ENCODE data around the gene IFT20. TPM values are rescaled to one million over a fixed set of nuclear protein-coding genes. Genes with fewer than 3 reads are reported as not detected.
A peak's percentile ranks its signal among the peaks of the same experiment; 100 is the strongest.

Gene IFT20
- total and polyA plus RNA-seq, 4 donors, result 29.5 to 74.1 (median 35.8) TPM

- peaks cover 5 to 38% (median 20%) of the 10 kb centered on the region in 4 donors for H3K36me3 ChIP-seq (ENCODE audit: control insufficient read depth in 4 of 4, insufficient read depth in 4 of 4, low read length in 4 of 4)
- DNase-seq, result no peak
- H3K9ac ChIP-seq (ENCODE audit: insufficient read depth in 1 of 2, low read length in 2 of 2), result no peak overlapping the region
- no peaks in the 10 kb centered on the region for H3K27me3 ChIP-seq (ENCODE audit: control insufficient read depth in 3 of 3, insufficient read depth in 3 of 3, low read length in 2 of 3)
- H3K4me3 ChIP-seq, result no peak overlapping the region
- TF ChIP-seq, protein P1, sequence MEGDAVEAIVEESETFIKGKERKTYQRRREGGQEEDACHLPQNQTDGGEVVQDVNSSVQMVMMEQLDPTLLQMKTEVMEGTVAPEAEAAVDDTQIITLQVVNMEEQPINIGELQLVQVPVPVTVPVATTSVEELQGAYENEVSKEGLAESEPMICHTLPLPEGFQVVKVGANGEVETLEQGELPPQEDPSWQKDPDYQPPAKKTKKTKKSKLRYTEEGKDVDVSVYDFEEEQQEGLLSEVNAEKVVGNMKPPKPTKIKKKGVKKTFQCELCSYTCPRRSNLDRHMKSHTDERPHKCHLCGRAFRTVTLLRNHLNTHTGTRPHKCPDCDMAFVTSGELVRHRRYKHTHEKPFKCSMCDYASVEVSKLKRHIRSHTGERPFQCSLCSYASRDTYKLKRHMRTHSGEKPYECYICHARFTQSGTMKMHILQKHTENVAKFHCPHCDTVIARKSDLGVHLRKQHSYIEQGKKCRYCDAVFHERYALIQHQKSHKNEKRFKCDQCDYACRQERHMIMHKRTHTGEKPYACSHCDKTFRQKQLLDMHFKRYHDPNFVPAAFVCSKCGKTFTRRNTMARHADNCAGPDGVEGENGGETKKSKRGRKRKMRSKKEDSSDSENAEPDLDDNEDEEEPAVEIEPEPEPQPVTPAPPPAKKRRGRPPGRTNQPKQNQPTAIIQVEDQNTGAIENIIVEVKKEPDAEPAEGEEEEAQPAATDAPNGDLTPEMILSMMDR (IDR thresholded peaks at IDR 0.05; ENCODE audit: control extremely low read depth, extremely low read depth), result no peak
- ATAC-seq (ENCODE audit: insufficient read depth, low FRiP score), result no peak
- peaks cover 0 to 11% (median 0%) of the 10 kb centered on the region in 5 donors for H3K4me1 ChIP-seq (ENCODE audit: control insufficient read depth in 5 of 5, insufficient read depth in 5 of 5, low read length in 5 of 5)
- no peak overlapping the region for H3K27ac ChIP-seq (ENCODE audit: low read depth in 1 of 2, low read length in 1 of 2)
- WGBS, 2 donors, result 94 to 100% methylated on average over 5 of the region's 5 CpGs
- H3K9me3 ChIP-seq (ENCODE audit: control insufficient read depth in 4 of 4, insufficient read depth in 3 of 4, low read length in 3 of 4), result no peaks in the 10 kb centered on the region
Observed at GRCh38 chr17:28330671-28331070, 4.6 kb downstream of the IFT20 start.

DNA sequence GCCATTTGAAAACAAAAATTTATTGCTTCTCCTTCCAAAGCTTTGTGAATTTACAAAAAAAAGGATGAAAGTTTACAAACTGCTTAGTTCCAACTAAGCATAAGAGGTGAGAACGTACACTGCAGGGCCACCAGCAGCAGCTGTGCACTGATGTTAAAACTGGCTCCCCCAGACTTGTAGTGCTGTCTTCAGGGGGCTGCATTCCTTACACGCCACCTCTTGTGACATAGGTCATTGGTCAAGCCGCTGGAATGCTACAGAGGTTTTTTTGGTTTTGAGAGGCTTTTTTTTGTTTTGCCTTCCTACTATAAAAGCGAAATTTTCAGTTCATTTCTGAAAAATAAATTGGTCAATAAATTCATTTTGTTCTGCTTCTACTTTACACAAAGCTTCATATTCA, 6.9 kb downstream of the IFT20 start:
- no peak overlapping the region for H3K27ac ChIP-seq (ENCODE audit: low read depth in 1 of 2, low read length in 1 of 2)
- H3K9me3 ChIP-seq (ENCODE audit: control insufficient read depth in 4 of 4, insufficient read depth in 3 of 4, low read length in 3 of 4), result no peaks in the 10 kb centered on the region
- TF ChIP-seq, protein P1 (IDR thresholded peaks at IDR 0.05; ENCODE audit: control extremely low read depth, extremely low read depth), result no peak
- no peaks in the 10 kb centered on the region for H3K27me3 ChIP-seq (ENCODE audit: control insufficient read depth in 3 of 3, insufficient read depth in 3 of 3, low read length in 2 of 3)
- no peak overlapping the region for H3K4me3 ChIP-seq
- no peak for ATAC-seq (ENCODE audit: insufficient read depth, low FRiP score)
- DNase-seq, result peak in 1 of 3 donors; percentile 25
- WGBS, 2 donors, result 74 to 81% methylated on average over 4 of the region's 4 CpGs
- H3K36me3 ChIP-seq (ENCODE audit: control insufficient read depth in 4 of 4, insufficient read depth in 4 of 4, low read length in 4 of 4), result peaks cover 5 to 40% (median 20%) of the 10 kb centered on the region in 4 donors
- peaks cover 0 to 5% (median 0%) of the 10 kb centered on the region in 5 donors for H3K4me1 ChIP-seq (ENCODE audit: control insufficient read depth in 5 of 5, insufficient read depth in 5 of 5, low read length in 5 of 5)
- no peak overlapping the region for H3K9ac ChIP-seq (ENCODE audit: insufficient read depth in 1 of 2, low read length in 2 of 2)

GRCh38 chr17:28327709-28328108, 7.6 kb downstream of the IFT20 start:
- TF ChIP-seq, protein P1 (IDR thresholded peaks at IDR 0.05; ENCODE audit: control extremely low read depth, extremely low read depth), result no peak
- ATAC-seq (ENCODE audit: insufficient read depth, low FRiP score) (no peak), DNase-seq (no peak)
- H3K36me3 ChIP-seq (ENCODE audit: control insufficient read depth in 4 of 4, insufficient read depth in 4 of 4, low read length in 4 of 4), result peaks cover 5 to 39% (median 20%) of the 10 kb centered on the region in 4 donors
- H3K9ac ChIP-seq (ENCODE audit: insufficient read depth in 1 of 2, low read length in 2 of 2), result no peak overlapping the region
- H3K4me3 ChIP-seq, result no peak overlapping the region
- 76 to 85% methylated on average over 3 of the region's 3 CpGs for WGBS, 2 donors
- H3K27ac ChIP-seq (ENCODE audit: low read depth in 1 of 2, low read length in 1 of 2), result no peak overlapping the region
- no peaks in the 10 kb centered on the region for H3K27me3 ChIP-seq (ENCODE audit: control insufficient read depth in 3 of 3, insufficient read depth in 3 of 3, low read length in 2 of 3)
- H3K4me1 ChIP-seq (ENCODE audit: control insufficient read depth in 5 of 5, insufficient read depth in 5 of 5, low read length in 5 of 5), result peaks cover 0 to 5% (median 0%) of the 10 kb centered on the region in 5 donors
- no peaks in the 10 kb centered on the region for H3K9me3 ChIP-seq (ENCODE audit: control insufficient read depth in 4 of 4, insufficient read depth in 3 of 4, low read length in 3 of 4)

DNA sequence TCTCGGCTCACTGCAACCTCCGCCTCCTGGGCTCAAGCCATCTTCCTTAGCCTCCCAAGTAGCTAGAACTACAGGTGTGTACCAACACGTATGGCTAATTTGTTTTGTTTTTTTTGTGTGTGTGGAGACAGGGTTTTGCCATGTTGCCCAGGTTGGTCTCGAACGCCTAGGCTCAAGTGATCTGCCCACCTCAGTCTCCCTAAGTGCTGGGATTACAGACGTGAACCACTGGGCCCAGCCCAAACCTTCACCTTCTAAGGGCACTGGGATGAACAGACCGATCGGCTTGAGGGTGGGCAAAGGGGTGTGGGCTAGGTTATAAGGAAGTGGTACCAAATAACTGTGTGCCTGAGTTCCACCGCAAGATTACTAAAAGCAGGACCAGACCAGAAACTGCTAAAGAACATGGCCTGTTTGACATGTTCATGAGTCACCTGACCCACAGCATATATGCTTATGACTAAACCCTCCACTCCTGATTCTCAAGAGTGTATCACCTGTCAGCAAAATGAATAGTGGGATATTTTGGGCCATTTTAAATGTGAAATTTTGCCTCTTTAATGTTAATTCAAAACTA, 8.2 kb downstream of the IFT20 start:
- WGBS, 2 donors, result 93 to 96% methylated on average over 9 of the region's 9 CpGs
- H3K27ac ChIP-seq (ENCODE audit: low read depth in 1 of 2, low read length in 1 of 2), result no peak overlapping the region
- H3K9me3 ChIP-seq (ENCODE audit: control insufficient read depth in 4 of 4, insufficient read depth in 3 of 4, low read length in 3 of 4), result no peaks in the 10 kb centered on the region
- H3K9ac ChIP-seq (ENCODE audit: insufficient read depth in 1 of 2, low read length in 2 of 2), result no peak overlapping the region
- no peaks in the 10 kb centered on the region for H3K27me3 ChIP-seq (ENCODE audit: control insufficient read depth in 3 of 3, insufficient read depth in 3 of 3, low read length in 2 of 3)
- DNase-seq, result no peak
- H3K36me3 ChIP-seq (ENCODE audit: control insufficient read depth in 4 of 4, insufficient read depth in 4 of 4, low read length in 4 of 4), result peaks cover 5 to 37% (median 20%) of the 10 kb centered on the region in 4 donors
- TF ChIP-seq, protein P1 (IDR thresholded peaks at IDR 0.05; ENCODE audit: control extremely low read depth, extremely low read depth), result no peak
- H3K4me3 ChIP-seq, result no peak overlapping the region
- no peak for ATAC-seq (ENCODE audit: insufficient read depth, low FRiP score)
- peaks cover 0 to 5% (median 0%) of the 10 kb centered on the region in 5 donors for H3K4me1 ChIP-seq (ENCODE audit: control insufficient read depth in 5 of 5, insufficient read depth in 5 of 5, low read length in 5 of 5)

All from lung (tissue), 12 donors.